ENCODE results near the gene LRRC45. TPM values are rescaled to one million over a fixed set of nuclear protein-coding genes. Genes with fewer than 3 reads are reported as not detected.
A peak's percentile ranks its signal among the peaks of the same experiment; 100 is the strongest.

The LRRC45 gene
- total RNA-seq, 1 experiment from 2014 or later, result 38.1 TPM

- no peaks in the 10 kb centered on the region for H3K27me3 Mint-ChIP-seq (ENCODE audit: low read depth)
- TF ChIP-seq TEAD4 (CRISPR knock-in tag; IDR thresholded peaks at IDR 0.05) (no peak), FOXJ3 (CRISPR knock-in tag; IDR thresholded peaks at IDR 0.05; ENCODE audit: borderline replicate concordance) (no peak), ZNF423 (CRISPR knock-in tag; IDR thresholded peaks at IDR 0.05) (no peak), ZNF671 (CRISPR knock-in tag; IDR thresholded peaks at IDR 0.05) (no peak), ZBTB43 (CRISPR knock-in tag; IDR thresholded peaks at IDR 0.05) (no peak), CBFB (CRISPR knock-in tag; IDR thresholded peaks at IDR 0.05; ENCODE audit: low read depth) (no peak), JUN (CRISPR knock-in tag; IDR thresholded peaks at IDR 0.05) (no peak), CREB1 (CRISPR knock-in tag; IDR thresholded peaks at IDR 0.05) (no peak), CREM (CRISPR knock-in tag; IDR thresholded peaks at IDR 0.05) (no peak), SMAD3 (CRISPR knock-in tag; IDR thresholded peaks at IDR 0.05; ENCODE audit: borderline replicate concordance) (no peak), ZNF396 (CRISPR knock-in tag; IDR thresholded peaks at IDR 0.05; ENCODE audit: borderline replicate concordance) (no peak), ATF2 (CRISPR knock-in tag; IDR thresholded peaks at IDR 0.05; ENCODE audit: borderline replicate concordance, low read depth) (no peak), HMGXB4 (CRISPR knock-in tag; IDR thresholded peaks at IDR 0.05) (no peak), ZNF416 (CRISPR knock-in tag; IDR thresholded peaks at IDR 0.05) (no peak), PREB (CRISPR knock-in tag; IDR thresholded peaks at IDR 0.05; ENCODE audit: borderline replicate concordance) (no peak), RORB (CRISPR knock-in tag; IDR thresholded peaks at IDR 0.05) (no peak), FOXP1 (CRISPR knock-in tag; IDR thresholded peaks at IDR 0.05; ENCODE audit: borderline replicate concordance) (no peak)
- TF ChIP-seq, protein P1, sequence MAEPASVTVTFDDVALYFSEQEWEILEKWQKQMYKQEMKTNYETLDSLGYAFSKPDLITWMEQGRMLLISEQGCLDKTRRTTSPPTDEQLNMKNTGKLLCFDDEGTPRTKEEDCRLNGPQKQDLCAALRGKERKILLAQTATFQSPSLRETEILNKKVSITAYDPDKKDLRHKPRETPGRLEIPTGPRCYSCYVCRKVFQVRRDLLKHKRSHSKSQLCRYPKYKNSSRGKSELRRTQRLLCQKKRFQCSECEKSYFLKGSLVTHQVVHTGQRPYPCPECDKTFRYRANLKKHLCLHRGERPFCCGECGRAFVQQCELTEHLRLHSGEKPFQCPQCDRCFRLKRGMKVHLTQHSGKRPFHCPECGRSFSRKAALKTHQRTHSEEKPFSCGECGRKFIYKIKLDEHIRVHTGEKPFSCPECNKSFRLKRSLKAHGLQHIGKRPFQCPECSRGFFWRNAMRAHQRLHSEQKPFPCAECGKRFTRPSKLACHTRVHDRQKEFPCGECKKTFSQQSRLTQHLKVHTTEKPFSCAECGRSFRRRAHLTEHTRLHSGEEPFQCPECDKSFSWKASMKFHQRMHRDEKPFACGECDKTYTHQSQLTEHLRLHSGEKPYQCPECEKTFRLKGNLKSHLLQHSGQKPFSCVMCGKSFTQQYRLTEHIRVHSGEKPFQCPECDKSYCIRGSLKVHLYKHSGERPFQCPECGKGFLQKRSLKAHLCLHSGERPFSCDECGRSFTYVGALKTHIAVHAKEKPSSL (CRISPR knock-in tag; conservative IDR thresholded peaks at IDR 0.05), result no peak
- TF ChIP-seq, protein P2, sequence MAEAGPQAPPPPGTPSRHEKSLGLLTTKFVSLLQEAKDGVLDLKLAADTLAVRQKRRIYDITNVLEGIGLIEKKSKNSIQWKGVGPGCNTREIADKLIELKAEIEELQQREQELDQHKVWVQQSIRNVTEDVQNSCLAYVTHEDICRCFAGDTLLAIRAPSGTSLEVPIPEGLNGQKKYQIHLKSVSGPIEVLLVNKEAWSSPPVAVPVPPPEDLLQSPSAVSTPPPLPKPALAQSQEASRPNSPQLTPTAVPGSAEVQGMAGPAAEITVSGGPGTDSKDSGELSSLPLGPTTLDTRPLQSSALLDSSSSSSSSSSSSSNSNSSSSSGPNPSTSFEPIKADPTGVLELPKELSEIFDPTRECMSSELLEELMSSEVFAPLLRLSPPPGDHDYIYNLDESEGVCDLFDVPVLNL (CRISPR knock-in tag; IDR thresholded peaks at IDR 0.05; ENCODE audit: borderline replicate concordance, low read depth), result no peak
- DNase-seq (ENCODE audit: low spot score), result no peak
- CTCF ChIA-PET, result interaction anchor here (1.2 to 1.3 kb wide), 2 partner anchors 11 to 18 kb away, joined by 3 to 8 read pairs; partner anchors contain the start of gene DCXR
- H3K27ac Mint-ChIP-seq, result no peak overlapping the region
- ATAC-seq, result no peak
- peak overlapping the region; percentile 35; the same call in 1 of the 2 replicates for H3K4me3 Mint-ChIP-seq
- H3K4me1 Mint-ChIP-seq, result peaks cover 6% of the 10 kb centered on the region
- no peaks in the 10 kb centered on the region for H3K9me3 Mint-ChIP-seq
- POLR2A ChIA-PET, result no interaction called here
- H3K36me3 Mint-ChIP-seq, result peaks cover 10% of the 10 kb centered on the region
Measured at GRCh38 chr17:82048571-82048971, 25.5 kb downstream of the LRRC45 start.

Data from WTC11 (cell line).